ENCODE data around the gene STRADA.

GRCh38 chr17:63714550-63715277 lies 26.9 kb downstream of the STRADA start:
- TF ChIP-seq CTCF (IDR thresholded peaks at IDR 0.05; ENCODE audit: control extremely low read depth in 1 of 3, insufficient read depth in 1 of 3, low read depth in 1 of 3, low read length in 3 of 3) (no peak), GTF2F1 (IDR thresholded peaks at IDR 0.05; ENCODE audit: borderline replicate concordance, low read depth, low read length) (no peak), EGR1 (IDR thresholded peaks at IDR 0.05; ENCODE audit: borderline replicate concordance, low read depth, low read length) (no peak), RXRA (IDR thresholded peaks at IDR 0.05; ENCODE audit: insufficient read depth, low read depth, low read length) (no peak), POLR2AphosphoS5 (IDR thresholded peaks at IDR 0.05; ENCODE audit: low read depth, low read length) (no peak), BACH1 (IDR thresholded peaks at IDR 0.05; ENCODE audit: low read length) (no peak), EZH2 (IDR thresholded peaks at IDR 0.05; ENCODE audit: low read depth, low read length, severe bottlenecking) (no peak), BCL11A (IDR thresholded peaks at IDR 0.05; ENCODE audit: low read depth in 2 of 2, low read length in 2 of 2) (no peak), ZNF274 (IDR thresholded peaks at IDR 0.05; ENCODE audit: borderline replicate concordance, extremely low read depth, low read length) (no peak)

Data from H1 (cell line).